RCC 7860 (cell line): ENCODE data around the gene LRIG1.

Experiments used
- DNase-seq: peaks from one replicate; pipeline ENCODE4 v3.0.0-alpha.2; 2015; ENCODE audit warnings: low spot score
- FAIRE-seq: peaks from 2 replicates; lab custom pipeline; 2012; peaks lifted over from hg19 to GRCh38; lab: Jason Lieb, UNC

LRIG1 gene

DNA sequence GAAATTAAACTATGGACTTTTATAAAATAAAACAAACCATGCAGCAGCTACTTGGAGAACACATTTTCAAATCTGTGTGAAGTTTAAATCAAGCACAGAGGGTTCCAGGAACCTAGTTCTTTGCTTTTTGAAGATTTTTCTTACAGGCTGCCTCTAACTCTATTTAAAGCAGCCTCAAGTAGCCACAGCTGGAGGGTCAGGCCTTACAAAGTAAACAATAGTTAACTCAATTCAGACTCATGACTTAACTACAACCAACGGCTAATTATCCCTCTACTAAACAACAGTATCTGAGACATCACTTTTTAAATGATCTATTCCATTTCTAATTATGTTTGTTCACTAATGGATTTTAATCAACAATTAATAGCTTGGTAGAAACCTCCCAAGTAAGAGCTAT is 9.8 kb downstream of the LRIG1 start:
- no peak for DNase-seq
- no peak for FAIRE-seq

DNA sequence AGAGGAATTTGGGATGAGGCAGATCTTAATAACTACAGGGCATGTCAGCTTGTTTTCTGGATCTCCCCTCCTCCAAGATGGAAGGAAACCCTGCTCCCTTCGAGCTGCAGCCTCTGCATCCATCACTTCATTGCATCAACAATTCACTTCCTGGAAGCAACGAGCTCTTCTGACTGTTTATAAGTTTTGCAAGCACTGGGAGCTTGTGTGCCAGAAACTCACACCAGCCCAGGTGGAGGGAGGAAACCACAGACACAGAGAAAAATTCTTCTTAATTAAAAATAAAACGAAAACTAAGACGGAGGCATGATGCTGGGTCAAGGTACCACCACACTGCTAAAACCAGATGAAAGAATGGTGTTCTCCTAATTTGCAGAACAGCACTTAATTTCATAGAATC is 10.6 kb downstream of the LRIG1 start:
- no peak for FAIRE-seq
- no peak for DNase-seq

DNA sequence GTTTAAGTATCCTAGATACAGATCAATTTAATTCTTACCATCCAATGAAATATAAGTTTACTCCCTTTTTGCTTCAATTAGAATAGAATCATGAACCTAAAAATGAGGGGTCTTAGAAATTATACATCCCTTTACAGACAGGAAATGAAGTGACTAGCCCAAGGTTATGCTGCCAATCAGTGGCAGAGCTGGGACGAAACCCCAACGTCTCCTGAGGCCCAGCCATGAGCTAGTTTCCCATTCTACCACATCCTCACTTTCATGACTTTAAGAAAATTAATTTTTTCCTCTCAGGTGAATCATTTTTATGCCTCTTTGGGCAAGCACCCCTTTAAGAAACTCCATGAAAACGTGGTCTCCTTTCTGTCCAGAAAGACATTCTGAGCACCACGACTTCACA is 11.2 kb downstream of the LRIG1 start:
- no peak for FAIRE-seq

DNA sequence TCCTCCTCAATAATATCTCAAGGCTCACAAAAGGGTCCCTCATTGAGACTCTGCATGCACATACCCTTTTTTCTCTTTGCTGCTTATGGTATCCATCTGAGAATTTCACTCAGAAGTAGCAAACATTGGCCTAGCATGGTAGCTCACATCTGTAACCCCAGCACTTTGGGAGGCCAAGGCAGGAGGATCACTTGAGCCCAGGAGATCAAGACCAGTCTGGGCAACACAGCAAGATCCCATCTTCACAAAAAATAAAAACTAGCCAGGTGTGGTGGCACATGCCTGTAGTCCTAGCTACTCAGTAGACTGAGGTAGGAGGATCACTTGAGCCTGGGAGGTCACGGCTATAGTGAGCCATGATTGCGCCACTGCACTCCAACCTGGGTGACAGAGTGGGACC is 11.7 kb downstream of the LRIG1 start:
- FAIRE-seq: no peak
- no peak for DNase-seq

More for the DNA sequence above, 11.2 kb downstream of the LRIG1 start:
- DNase-seq: no peak

DNA sequence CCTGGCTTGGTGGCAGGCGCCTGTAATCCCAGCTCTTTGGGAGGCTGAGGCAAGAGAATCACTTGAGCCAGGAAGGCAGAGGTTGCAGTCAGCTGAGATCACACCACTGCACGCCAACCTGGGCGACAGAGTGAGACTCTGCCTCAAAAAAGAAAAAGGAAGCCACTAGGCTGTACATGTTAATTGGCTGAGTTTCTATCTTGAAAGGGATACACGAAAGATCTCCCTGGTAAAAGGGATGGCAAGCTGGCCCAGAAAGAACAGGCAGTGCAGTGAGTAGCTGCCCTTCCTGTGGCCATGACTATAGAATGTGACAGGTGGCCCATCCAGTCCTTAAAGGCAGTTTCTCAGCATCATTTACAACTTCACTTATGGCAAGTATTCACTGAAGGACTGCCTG is 12.3 kb downstream of the LRIG1 start:
- DNase-seq (no peak), FAIRE-seq (no peak)

- no peak for FAIRE-seq
- DNase-seq: no peak
Measured at GRCh38 chr3:66487465-66487864, 13.4 kb downstream of the LRIG1 start.

DNA sequence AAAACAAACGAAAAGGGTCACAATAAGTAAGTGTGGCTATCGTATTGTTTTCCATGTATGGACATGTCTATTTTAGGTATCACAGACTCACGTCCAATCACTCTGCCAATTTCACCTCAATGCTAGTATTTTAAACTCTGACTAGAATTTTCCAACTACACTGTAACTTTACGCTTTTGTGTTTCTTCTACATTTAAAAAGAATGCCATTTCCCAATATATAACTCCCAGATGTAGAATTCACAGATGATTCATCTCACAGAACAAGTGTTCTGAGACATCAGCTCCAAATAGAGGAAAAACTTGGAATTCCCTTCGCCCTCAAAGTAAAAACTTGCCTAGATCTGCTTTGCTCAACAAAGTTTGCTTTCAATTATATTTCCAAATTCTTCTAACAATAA is 14.2 kb downstream of the LRIG1 start:
- no peak for FAIRE-seq

DNA sequence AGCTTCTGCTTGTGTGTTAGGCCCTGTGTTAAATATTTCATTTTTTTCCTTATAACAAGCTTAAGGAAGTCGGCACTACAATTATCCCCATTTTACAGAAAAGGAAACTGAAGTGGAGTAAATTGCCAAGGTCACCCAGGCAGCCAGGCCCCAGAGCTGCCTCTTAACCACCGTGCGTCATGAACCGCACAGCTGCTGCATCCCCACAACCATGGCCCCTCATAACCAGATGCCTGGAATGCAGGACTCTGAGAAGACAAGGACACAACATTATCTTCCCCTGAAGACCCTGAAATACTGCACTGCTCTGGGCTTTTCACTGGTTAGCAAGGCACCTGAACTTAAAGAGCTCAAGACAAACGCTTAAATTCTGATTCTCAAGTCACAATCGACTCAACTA is 14.6 kb downstream of the LRIG1 start:
- DNase-seq (no peak), FAIRE-seq (no peak)

More for the DNA sequence above, 14.2 kb downstream of the LRIG1 start:
- DNase-seq: no peak

DNA sequence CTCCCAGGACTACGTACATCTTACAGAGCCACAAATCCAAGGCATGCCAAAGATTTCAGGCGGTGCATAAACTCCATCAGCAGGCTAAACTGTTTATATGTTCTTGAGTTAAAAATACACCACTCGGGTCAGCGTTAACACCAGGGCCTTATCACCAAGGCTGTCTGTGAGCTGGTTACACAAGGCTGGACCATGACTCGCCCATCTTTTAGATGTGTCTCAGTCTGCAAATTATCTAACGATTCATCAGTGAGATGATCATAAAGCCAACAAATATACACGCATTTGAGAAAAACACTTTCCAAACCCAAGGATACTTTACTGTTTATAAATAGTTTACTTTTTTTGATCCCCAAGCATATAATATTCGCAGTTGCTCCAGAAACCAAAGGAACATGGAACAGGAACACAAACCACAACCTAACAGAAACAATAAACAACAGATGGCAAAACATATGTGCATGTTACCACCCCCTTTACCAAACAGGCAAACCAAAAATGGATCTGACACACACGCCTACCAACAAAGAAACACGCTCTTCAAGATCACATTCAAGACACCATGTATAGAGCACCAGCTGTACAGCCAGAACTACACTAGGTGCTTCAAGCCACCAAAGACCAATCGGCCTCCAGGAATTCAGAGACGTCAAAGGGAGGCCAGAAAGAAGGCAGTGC is 15.4 kb downstream of the LRIG1 start:
- DNase-seq (no peak), FAIRE-seq (no peak)

GRCh38 chr3:66484106-66484844 is 16.5 kb downstream of the LRIG1 start:
- FAIRE-seq (no peak), DNase-seq (no peak)

GRCh38 chr3:66483409-66483906 is 17.4 kb downstream of the LRIG1 start:
- no peak for DNase-seq
- no peak for FAIRE-seq

DNA sequence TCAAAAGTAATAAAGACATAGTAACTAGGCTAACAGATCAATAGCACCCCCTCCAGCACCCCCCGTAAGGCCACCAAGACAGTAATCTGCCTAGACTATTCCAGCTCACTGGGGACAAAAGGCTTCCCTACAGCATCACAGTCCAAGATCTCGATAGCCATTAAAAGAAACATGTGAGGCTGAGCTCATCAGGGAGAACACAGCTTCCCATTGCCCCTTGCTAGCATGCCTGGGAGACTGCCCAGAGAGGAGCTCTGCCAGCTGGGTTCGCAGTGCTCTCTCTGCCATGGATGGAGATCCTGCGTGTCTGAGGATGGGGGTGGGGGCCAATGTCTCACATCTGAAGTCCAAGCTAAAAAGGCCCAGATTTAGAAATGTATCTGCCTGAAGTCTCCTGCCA is 17.8 kb downstream of the LRIG1 start:
- DNase-seq: no peak
- no peak for FAIRE-seq

DNA sequence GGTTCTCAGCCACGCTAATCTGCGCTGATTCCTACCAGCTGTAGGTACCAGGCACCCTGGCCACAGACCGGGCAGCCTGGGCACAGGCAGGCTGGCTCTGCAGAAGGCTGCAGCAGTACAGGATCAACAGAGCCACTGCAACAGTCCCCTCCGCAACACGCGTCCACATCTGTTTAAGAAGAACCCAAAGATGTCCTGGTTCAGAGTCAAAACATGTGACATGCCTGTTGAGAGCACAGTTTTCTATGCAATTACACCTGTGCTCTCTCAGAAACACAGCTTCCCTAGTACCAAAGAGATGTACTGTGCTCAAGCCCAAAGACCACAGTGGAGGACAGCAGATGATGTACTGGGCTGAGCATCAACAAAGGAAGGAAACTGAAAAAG is 18.8 kb downstream of the LRIG1 start:
- no peak for DNase-seq
- no peak for FAIRE-seq

- no peak for DNase-seq
- FAIRE-seq: no peak
Measured at GRCh38 chr3:66481071-66482017, 19.5 kb downstream of the LRIG1 start.

DNA sequence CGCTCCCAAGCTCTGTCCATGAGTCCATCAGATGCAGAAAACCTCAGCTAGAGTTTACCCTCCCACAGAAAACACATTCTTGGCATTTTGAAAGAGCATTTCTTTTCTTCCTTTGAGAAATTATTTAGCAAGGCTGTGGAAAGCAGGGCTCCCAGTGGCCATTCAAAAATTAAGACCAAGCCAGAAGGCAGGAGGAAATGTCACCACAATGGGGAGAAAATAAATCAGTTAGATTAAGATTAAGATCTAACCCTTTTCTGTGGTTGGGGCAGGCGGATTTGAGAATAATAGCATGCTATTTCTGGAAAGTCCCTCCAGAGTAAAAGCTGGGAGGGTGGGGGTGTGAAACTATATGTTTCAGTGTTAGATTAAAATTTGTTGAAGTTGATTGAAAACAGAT is 20.2 kb downstream of the LRIG1 start:
- no peak for DNase-seq
- no peak for FAIRE-seq

- DNase-seq (no peak), FAIRE-seq (no peak)
Measured at GRCh38 chr3:66479532-66479947, 21.3 kb downstream of the LRIG1 start.

- FAIRE-seq (no peak), DNase-seq (no peak)
Measured at GRCh38 chr3:66478960-66479359, 21.9 kb downstream of the LRIG1 start.

GRCh38 chr3:66477856-66478255 is 23.0 kb downstream of the LRIG1 start:
- DNase-seq: no peak
- no peak for FAIRE-seq

DNA sequence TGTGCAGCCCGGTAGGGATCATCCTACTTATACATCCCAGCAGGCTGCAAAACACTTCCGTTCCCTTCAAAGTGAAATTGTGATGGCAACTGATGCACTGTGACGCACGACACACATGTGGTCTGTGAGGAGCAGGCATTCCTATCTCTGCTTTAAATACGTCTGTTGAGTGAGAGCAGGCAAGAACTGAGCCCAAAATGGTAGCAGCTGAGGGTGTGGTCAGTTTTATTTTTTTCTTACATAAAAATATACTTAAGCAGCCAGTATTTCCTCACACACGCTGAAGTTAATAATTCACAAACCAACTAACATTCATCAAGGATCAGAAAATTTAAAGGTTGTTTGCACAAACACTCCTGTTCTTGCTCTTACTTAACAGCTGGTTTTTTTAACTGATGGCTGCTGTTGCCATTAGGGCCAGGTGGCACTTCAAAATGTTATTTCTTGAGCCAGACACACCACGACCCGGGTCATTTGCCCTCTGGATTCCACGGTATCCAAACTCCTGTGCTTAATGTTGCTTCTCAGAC is 23.9 kb downstream of the LRIG1 start:
- no peak for FAIRE-seq
- no peak for DNase-seq

DNA sequence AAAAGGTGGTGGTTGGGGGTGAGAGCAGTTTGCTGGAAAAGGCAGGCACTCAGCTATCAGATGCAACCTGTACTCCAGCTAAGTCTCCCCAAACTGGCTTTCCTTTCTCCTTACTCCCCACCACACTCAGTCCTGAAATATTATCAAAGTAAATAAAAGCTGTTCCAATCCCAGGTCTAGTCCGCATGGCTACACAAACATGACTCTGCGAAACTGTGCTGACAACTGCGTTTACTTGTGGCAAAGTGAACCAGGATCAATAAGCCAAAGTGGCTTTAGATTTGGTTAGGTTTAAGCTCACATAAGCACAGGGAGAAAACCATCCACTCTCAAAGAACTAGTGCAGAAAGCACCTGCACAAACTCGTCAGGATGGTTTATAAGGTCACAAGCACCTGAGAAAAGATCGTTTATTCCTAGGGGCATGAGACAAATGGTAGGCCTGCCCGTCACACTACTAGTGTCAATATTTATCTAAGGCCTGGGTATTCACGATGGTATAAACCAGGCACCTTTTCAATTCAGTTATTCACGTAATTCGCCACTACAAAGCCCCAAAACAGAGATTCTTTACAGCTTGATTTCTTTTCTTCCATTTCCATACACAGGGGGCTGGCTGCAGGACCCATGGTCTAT is 25.3 kb downstream of the LRIG1 start:
- DNase-seq (no peak), FAIRE-seq (no peak)

- FAIRE-seq (no peak), DNase-seq (no peak)
Measured at GRCh38 chr3:66473692-66474091, 27.1 kb downstream of the LRIG1 start.
